SK-MEL-5 (cell line): ENCODE data around the gene ZFP42. TPM values are rescaled to one million over a fixed set of nuclear protein-coding genes. Genes with fewer than 3 reads are reported as not detected.
"Not testable (repeated sequence)": the region's sequence is repeated elsewhere in the genome, so short reads cannot be mapped to it uniquely, and the experiment has no call there.

Experiments used
- DNase-seq: peaks from one replicate; pipeline ENCODE4 v3.0.0-alpha.2; 2016; ENCODE audit warnings: low read depth, low spot score
- in situ Hi-C: cut with HindIII; loops from 2 replicates; pipeline ENCODE4 v1.10.0; 2016; ENCODE audit warnings: low sequenced_read_pairs, high pct_unique_total_duplicates, low pct_unique_long_range_greater_than_20kb
- total RNA-seq: library from RNA; depleted of rRNA; stranded (reverse); fragments of >200 nt; shearing (Covaris generic); gene quantifications from 2 replicates; pipeline ENCODE4 v1.2.3, GENCODE V29; 2014

ZFP42 gene
- total RNA-seq, 1 experiment from 2014 or later = not detected

DNA sequence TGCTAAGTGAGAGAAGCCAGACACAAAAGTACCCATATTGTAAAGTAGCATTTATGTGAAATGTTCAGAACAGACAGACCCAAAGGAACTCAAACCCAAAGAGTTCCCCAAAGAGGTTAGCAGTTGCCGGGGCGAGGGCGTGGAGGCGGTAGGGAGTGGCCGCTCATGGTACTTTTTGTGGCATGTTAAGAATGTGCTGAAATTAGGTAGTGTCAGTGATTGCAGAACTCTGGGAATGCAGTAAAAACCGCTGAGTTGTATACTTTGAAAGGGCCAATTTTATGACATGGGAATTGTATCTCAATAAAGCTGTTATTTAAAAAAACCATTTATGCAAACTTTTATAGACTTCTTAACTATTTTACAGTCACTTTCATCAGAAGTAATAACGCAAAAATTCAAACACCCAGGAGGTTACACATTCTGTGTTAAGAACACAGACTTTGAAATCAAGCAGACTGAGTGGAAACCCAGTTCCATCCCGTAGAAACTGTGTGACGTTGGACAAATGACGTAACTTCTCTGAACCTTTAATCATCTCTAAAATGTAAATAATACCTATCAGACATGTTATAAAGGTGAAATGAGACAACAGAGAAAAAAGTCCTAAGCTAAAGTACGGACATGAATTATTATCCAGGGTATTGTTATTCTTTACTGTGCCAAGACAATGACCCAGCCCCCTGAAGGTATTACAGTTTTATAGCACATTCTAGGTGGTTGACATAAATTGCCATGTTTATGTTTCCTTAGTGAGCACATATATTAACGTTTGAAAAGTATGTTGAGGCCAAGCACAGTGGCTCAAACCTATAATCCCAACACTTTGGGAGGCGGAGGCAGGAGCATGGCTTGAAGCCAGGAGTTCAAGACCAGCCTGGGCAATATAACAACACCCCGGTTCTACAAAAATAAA, 19.7 kb downstream of the ZFP42 start:
- in situ Hi-C loops = no loop called here
- no peak for DNase-seq

DNA sequence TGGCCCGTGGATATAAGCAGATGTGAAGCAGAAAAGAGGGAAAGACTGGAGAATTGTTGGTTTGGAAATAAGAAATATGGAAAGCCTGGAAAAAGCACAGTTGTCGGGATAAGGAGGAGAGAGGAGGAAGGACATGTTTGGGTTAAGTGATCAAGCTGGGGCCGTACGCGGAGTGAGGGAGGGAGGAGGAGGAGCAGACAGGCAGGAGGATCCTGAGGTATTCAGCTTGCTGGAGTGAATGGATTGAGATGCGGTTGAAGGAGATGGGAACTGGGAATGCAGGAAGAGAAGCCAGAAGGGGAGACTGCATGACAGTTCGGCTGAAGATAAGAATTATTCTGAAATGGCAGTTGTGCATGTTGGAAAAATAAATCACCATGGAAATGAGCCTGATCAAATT, 21.2 kb downstream of the ZFP42 start:
- in situ Hi-C loops = no loop called here
- no peak for DNase-seq

DNA sequence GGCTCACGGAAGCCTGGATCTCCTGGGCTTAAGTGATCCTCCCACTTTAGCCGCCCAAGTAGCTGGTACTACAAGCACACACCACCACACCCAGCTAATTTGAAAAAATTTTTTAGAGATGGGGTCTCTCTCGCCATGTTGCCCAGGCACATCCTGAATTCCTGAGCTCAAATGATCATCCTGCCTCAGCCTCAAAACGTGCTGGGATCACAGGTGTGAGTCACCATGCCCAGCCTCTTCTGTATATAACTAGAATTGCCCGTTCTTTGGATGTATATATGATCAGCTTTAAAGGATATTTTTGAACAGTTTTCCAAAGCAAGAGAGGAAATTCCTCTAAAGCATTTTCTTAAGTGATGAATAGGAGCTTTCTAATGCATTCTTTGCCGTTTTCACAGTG, 22.7 kb downstream of the ZFP42 start:
- no peak for DNase-seq
- in situ Hi-C loops = no loop called here

DNA sequence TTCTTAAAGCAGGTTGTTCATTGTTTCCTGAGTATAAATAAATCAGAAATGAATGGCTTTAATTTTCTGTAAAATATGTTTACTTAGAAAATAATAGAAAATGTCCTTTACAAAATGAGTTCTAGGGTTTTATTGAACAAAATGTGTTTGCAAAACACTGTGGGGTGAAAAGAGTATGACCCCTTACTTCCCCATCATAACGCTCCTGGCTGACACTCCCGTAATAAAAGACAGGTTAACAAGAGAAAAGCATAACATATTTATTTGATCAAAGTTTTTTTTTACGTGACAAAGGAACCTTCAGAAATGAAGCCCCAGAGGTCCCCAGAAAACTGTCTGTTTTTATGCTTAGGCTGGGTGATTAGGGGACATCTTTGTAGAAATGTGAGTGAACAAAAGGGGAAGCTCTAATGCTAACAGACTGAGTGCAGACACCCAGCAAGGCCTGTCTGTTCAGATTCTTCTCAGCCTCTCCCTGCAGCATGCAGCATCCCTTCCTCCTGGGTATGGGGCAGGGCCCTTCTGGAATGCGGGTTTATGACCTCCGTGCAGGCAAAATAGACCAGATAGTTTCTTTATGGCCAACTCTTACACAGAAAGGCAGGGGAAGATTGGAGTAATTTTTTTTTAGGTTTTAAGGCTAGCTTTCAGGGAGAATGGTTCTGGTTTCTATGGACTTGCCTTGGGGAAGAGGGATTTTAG, 26.1 kb downstream of the ZFP42 start:
- no peak for DNase-seq
- in situ Hi-C loops = no loop called here

DNA sequence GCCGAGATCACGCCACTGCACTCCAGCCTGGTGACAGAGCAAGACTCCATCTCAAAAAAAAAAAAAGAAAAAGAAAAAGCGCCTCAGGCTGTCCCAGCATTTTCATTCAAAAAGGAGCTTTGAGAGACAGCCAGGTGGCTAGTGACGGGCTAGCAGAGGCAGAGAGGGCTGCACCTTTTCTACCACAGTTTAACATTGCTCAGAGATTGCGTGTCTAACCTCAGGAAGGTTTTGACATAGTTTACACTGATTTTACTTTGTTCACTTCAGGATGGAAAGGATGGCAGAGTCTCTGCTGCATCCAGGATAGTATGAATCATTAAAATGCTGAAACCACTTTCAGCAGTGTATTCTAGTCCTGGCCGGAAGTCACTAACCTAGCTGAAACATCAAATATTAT, 28.1 kb downstream of the ZFP42 start:
- no peak for DNase-seq
- in situ Hi-C loops = no loop called here

DNA sequence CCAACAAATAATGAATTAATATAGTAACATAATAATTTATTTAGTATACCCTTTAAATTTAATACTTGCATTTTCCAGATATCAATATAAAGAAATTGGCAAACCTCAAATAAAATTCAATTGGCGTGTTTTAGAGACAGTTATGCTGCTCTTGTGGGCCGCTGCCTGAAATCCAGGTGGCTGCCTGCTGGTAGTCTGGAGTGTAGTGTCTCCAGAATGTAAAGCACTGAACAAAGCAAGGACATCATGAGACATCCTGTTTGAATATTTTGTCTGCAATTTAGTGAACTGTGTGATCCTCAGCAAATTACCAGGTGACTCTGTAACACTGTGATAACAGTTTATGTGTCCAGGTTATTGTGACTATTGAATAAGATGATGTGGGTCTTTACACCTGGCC, 29.9 kb downstream of the ZFP42 start:
- in situ Hi-C loops = no loop called here
- DNase-seq = no peak

DNA sequence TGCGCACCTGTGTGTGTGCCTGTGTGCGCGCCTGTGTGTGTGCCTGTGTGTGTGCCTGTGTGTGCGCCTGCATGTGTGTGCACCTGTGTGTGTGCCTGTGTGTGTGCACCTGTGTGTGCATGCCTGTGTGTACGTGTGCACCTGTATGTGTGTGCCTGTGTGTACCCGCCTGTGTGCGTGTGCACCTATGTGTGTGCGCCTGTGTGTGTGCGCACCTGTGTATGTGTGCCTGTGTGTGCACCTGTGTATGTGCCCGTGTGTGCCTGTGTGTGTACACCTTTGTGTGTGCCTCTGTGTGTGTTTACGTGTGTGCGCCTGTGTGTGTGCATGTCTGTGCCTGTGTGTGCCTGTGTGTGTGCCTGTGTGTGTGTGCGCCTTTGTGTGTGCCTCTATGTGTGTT, 33.5 kb downstream of the ZFP42 start:
- no peak for DNase-seq
- in situ Hi-C loops = no loop called here

DNA sequence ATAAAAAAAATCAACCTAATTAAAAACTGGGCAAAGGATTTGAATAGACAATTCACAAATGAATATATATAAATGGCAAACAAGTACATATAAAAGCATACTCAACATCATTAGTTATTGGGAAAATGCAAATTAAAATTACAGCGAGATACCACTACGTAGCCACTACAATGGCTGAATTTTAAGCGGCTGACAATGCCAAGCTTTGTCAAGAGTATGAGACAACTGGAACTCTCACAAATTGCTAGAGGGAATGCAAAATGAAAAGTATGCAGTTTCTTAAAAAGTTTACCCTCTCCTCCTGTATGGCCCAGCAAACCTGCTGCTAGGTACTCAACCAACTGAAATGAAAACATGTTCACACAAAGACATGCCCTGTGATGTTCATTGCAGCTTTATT, 34.8 kb downstream of the ZFP42 start:
- peak; percentile 31 for DNase-seq
- in situ Hi-C loops = no loop called here

DNA sequence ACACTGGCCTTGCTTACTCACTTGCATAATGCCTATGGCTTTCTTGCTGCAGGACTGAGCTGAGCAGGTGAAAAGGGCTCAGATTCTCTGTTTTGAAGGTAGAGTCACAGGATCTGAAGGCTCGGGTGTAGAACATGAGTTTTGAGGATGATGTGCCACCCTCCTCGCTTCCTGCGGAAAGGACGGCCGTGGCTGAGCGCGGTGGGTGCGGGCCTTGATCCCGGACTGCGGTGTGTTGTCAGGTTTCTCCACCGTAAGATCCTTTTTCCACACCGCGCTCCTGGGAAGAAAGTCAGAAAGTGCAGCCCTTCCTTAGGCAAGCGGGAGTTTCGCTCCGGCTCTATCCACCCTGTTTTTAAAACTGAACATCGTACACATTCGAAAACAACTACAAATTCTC, 36.2 kb downstream of the ZFP42 start:
- in situ Hi-C loops = no loop called here
- no peak for DNase-seq

DNA sequence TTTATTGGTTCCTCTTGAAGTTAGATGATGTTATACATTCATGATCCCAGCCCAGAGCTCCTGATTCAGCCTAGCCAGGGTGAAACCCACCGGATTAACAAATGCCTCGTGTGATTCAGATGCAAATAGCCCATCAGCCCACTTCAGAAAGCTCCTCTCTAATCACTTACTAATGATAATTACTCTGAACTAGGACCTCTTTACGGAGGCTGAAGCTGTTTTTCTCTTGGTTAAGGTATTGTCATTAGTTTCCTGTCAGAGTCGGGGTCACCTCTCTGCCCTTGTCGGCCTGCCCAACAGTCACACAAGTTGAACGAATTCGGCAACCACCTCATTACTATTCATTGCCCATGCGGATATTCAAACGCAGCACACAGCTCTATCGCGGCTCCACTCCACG, 36.6 kb downstream of the ZFP42 start:
- DNase-seq = no peak
- in situ Hi-C loops = no loop called here

DNA sequence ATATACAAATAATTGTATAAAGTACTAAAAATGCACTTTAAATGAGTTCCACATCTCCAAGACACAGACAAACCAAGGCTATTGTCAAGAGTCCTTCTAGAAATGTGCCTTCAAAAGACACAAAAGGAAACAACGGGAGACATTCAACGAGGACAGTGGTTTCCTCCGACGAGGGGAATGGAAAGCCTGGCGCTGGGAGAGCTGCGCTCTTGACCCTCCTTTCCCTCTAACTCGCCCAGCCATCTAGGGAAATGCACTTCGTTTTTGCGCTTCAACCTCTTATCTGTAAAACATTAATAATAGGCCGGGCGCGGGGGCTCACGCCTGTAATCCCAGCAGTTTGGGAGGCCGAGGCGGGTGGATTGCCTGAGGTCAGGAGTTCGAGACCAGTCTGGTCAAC, 37.0 kb downstream of the ZFP42 start:
- DNase-seq = no peak
- in situ Hi-C loops = no loop called here

DNA sequence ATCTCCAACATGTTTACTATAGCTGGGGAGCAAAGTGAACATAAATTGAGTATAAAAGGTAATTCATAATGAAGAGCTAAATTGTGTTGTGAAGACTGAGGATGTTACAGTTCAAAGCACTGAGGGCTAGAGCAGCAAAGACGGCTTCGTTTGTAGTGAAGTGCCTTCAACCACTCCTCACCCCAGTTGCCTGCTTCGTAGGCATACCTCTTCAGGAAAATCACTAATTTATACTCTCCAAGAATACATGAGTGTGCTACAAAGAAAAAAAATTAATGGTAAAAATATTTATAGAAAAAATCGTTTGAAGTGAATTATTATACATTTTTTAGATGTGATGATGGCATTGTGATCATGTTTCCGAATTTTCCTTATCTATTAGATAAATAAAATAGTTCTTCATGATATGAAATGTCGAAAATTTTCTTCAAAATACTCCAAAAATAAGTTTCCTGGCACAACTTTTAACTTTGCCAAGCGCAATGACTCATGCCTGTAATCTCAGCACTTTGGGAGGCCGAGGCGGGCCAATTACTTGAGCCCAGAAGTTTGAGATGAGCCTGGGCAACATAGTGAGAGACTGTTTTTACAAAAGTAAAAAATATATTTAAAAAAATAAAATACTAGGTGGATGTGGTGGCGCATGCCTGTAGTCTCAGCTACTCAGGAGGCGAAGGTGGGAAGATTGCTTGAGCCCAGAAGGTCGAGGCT, 41.6 kb downstream of the ZFP42 start:
- no peak for DNase-seq

DNA sequence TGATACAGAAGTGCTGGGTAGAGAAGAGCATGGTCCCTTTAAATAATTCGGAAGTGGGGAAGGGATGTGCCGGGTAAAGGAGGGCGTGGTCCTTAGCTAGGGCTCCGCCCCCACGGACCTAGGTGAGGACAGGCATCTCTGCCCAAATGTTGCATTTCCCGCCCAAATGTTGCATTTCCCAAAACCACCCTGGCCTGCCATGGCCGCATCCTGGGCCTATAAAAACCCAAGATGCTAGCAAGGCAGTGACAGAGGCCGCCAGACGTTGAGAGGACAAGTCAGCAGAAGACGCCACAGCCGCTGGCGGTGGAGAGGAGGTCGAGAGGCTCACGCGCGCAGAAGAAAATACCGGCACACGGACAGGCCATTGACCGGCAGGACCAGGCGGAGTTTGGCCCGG, 46.1 kb downstream of the ZFP42 start:
- no peak for DNase-seq
- in situ Hi-C loops = no loop called here

More for the DNA sequence above, 41.6 kb downstream of the ZFP42 start:
- in situ Hi-C loops = no loop called here

DNA sequence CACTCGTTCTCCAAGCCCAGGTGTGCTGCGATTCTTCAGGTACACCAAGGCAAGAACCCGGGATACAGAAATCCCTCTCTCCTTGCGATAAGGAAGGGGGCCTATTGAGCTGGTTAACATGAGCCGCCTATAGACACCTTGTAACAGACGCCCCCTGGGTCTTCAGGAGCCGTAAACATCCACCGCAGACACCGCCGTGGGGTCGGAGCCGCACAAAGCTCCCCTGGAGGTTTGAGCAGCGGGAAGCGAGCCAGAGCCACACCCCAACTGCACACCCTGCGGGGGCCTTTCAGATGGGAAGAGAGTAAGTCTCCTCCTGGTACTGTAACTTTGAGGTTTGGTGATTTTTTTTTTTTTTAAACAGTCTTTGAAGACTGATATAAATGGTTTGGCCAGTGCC, 46.6 kb downstream of the ZFP42 start:
- no peak for DNase-seq
- in situ Hi-C loops = no loop called here

DNA sequence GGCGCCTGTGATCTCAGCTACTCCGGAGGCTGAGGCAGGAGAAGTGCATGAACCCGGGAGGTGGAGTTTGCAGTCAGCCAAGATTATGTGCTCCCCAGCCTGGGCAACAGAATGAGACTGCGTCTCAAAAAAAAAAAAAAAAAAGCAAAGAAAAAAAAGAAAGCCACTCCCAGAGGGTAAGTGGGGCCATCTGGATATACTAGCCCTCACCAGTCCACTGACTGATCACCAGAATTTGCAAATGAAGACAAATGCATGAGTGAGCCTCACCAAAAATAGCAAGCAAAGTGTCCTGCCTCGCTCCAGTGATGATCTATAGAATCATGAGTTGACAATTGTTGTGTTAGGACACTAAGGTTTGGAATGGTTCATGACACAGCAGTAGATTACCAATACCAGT, 47.6 kb downstream of the ZFP42 start:
- DNase-seq = no peak
- in situ Hi-C loops = no loop called here

DNA sequence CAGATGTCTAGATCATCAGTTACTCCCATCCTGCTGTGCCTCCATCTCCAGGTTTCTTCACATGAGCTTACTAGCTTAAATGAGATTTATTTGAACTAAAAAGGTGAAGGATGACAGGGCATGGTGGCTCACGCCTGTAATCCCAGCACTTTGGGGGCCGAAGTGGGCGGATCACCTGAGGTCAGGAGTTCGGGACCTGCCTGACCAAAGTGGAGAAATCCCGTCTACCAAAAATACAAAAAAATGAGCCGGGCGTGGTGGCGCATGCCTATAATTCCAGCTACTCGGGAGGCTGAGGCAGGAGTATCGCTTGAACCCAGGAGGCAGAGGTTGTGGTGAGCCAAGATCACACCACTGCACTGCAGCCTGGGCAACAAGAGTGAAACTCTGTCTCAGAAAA, 49.9 kb downstream of the ZFP42 start:
- in situ Hi-C loops, DNase-seq: not testable (repeated sequence)

DNA sequence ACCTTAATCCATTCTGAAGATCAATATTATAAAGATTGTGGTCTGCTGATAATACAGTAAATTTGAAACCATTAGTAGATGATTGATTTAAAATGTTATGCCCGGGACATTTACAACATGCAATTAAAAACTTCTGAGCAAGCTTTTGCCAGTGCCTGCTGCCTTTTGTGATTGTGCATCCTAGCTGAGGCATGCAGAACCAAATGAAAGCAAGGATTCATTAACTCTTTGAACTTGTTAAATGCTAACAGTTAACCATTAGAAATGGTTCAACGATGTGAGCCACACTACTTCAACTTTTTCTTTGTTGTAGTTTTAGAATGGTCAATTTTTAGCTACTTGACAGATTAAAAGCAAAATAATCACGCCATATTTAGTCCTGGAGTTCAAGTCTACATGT, 51.1 kb downstream of the ZFP42 start:
- in situ Hi-C loops = no loop called here

DNA sequence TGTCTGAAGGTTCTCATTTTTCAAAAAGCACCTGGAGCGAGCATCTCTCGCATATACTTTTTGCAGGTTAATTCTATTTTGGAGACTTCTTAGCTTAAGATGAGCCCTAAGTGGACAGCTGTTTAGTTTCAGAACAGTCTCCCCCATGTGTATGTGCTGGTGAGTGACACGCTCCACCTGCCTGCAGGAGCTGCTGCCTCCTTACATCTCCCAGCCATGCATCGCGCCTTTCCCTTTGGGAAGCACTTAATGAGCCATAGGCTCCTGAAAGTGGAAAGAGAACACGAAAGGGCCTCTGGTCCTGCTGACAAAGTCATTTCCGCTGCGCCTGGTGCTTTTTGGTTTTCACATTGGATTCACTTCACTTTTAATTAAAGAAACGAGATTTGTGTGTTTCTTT, 57.7 kb downstream of the ZFP42 start:
- in situ Hi-C loops = no loop called here

More for the DNA sequence above, 51.1 kb downstream of the ZFP42 start:
- DNase-seq = no peak

More for the DNA sequence above, 57.7 kb downstream of the ZFP42 start:
- no peak for DNase-seq
